ENCODE measurements around the gene CACNA1C. TPM values are rescaled to one million over a fixed set of nuclear protein-coding genes. Genes with fewer than 3 reads are reported as not detected.

CACNA1C gene
- total RNA-seq, 2 donors from 2014 or later, result 0.86 to 6.3 TPM

GRCh38 chr12:2457933-2458414 is 405.2 kb downstream of the CACNA1C start:
- Histone ChIP-seq H3K4me1 (ENCODE audit: control insufficient read depth, insufficient read depth, low read length) (no peaks in the 10 kb centered on the region), H3K4me3 (ENCODE audit: low read length) (no peak overlapping the region), H3K27ac (ENCODE audit: low read depth, low read length) (no peak overlapping the region), H3K9ac (ENCODE audit: extremely low read depth, low read length, poor library complexity, severe bottlenecking) (no peak overlapping the region), H3K36me3 (ENCODE audit: control insufficient read depth, insufficient read depth, low read length) (no peaks in the 10 kb centered on the region), H3K9me3 (ENCODE audit: control insufficient read depth, low read length) (no peaks in the 10 kb centered on the region), H3K27me3 (ENCODE audit: control insufficient read depth, insufficient read depth, low read length, poor library complexity, severe bottlenecking) (no peaks in the 10 kb centered on the region)
- no peak for TF ChIP-seq CTCF (conservative IDR thresholded peaks at IDR 0.05)
- no peak for DNase-seq
- Mint-ChIP-seq H3K36me3 (ENCODE audit: low read depth) (no peaks in the 10 kb centered on the region), H3K27ac (no peak overlapping the region), H3K9me3 (no peaks in the 10 kb centered on the region), H3K4me1 (peaks cover 4% of the 10 kb centered on the region), H3K27me3 (ENCODE audit: insufficient read depth) (no peaks in the 10 kb centered on the region), H3K4me3 (no peak overlapping the region)
- WGBS, 2 experiments (ENCODE audit: insufficient coverage in 1 of 2, insufficient read length in 1 of 2), result 90 to 92% methylated on average over 3 to 4 of the region's 4 CpGs

GRCh38 chr12:2460051-2460670 is 407.4 kb downstream of the CACNA1C start:
- Mint-ChIP-seq H3K4me1 (peaks cover 4% of the 10 kb centered on the region), H3K27ac (no peak overlapping the region), H3K9me3 (no peaks in the 10 kb centered on the region), H3K36me3 (ENCODE audit: low read depth) (no peaks in the 10 kb centered on the region), H3K4me3 (no peak overlapping the region), H3K27me3 (ENCODE audit: insufficient read depth) (peaks cover 5% of the 10 kb centered on the region)
- no peaks in the 10 kb centered on the region for H3K36me3 ChIP-seq (ENCODE audit: control insufficient read depth, insufficient read depth, low read length)
- TF ChIP-seq CTCF (conservative IDR thresholded peaks at IDR 0.05), result no peak
- no peak overlapping the region for H3K9ac ChIP-seq (ENCODE audit: extremely low read depth, low read length, poor library complexity, severe bottlenecking)
- 91 to 93% methylated on average over 9 to 10 of the region's 10 CpGs for WGBS, 2 experiments (ENCODE audit: insufficient coverage in 1 of 2, insufficient read length in 1 of 2)
- no peaks in the 10 kb centered on the region for H3K9me3 ChIP-seq (ENCODE audit: control insufficient read depth, low read length)
- no peak overlapping the region for H3K4me3 ChIP-seq (ENCODE audit: low read length)
- H3K27ac ChIP-seq (ENCODE audit: low read depth, low read length), result no peak overlapping the region
- H3K4me1 ChIP-seq (ENCODE audit: control insufficient read depth, insufficient read depth, low read length), result no peaks in the 10 kb centered on the region
- no peak for DNase-seq
- no peaks in the 10 kb centered on the region for H3K27me3 ChIP-seq (ENCODE audit: control insufficient read depth, insufficient read depth, low read length, poor library complexity, severe bottlenecking)

- H3K9me3 ChIP-seq (ENCODE audit: control insufficient read depth, low read length), result no peaks in the 10 kb centered on the region
- H3K27ac ChIP-seq (ENCODE audit: low read depth, low read length), result no peak overlapping the region
- H3K27me3 Mint-ChIP-seq (ENCODE audit: insufficient read depth), result peaks cover 5% of the 10 kb centered on the region
- no peak overlapping the region for H3K4me3 ChIP-seq (ENCODE audit: low read length)
- H3K27me3 ChIP-seq (ENCODE audit: control insufficient read depth, insufficient read depth, low read length, poor library complexity, severe bottlenecking), result no peaks in the 10 kb centered on the region
- H3K9ac ChIP-seq (ENCODE audit: extremely low read depth, low read length, poor library complexity, severe bottlenecking), result no peak overlapping the region
- TF ChIP-seq CTCF (conservative IDR thresholded peaks at IDR 0.05), result no peak
- no peaks in the 10 kb centered on the region for H3K9me3 Mint-ChIP-seq
- WGBS, 2 experiments (ENCODE audit: insufficient coverage in 1 of 2, insufficient read length in 1 of 2), result 93 to 98% methylated on average over 4 of the region's 4 CpGs
- no peak overlapping the region for H3K27ac Mint-ChIP-seq
- DNase-seq, result no peak
- H3K4me1 ChIP-seq (ENCODE audit: control insufficient read depth, insufficient read depth, low read length), result no peaks in the 10 kb centered on the region
- H3K4me1 Mint-ChIP-seq, result peaks cover 4% of the 10 kb centered on the region
- H3K4me3 Mint-ChIP-seq, result no peak overlapping the region
- H3K36me3 Mint-ChIP-seq (ENCODE audit: low read depth), result no peaks in the 10 kb centered on the region
- H3K36me3 ChIP-seq (ENCODE audit: control insufficient read depth, insufficient read depth, low read length), result no peaks in the 10 kb centered on the region
These were observed 408.3 kb downstream of the CACNA1C start for GRCh38 chr12:2461046-2461445.

All from endodermal cell (in vitro differentiated cells).